H7 (cell line): ENCODE measurements around the gene FAM216A. TPM values are rescaled to one million over a fixed set of nuclear protein-coding genes. Genes with fewer than 3 reads are reported as not detected.
A peak's percentile ranks its signal among the peaks of the same experiment; 100 is the strongest.
"Not testable (repeated sequence)": the region's sequence is repeated elsewhere in the genome, so short reads cannot be mapped to it uniquely, and the experiment has no call there.

Experiments
- DNase-seq: peaks from one replicate; pipeline ENCODE4 v3.0.0; 2012
- H3K27me3 ChIP-seq: 2 replicates; pipeline ENCODE4 v1.6.0; 2011; ENCODE audit warnings: mild to moderate bottlenecking, low read length; ENCODE audit not compliant: control insufficient read depth, insufficient read depth
- H3K36me3 ChIP-seq: replicated peaks from 2 replicates; pipeline ENCODE4 v1.5.1; 2011; ENCODE audit warnings: low read length; ENCODE audit not compliant: control insufficient read depth, insufficient read depth
- H3K4me3 ChIP-seq: 2 replicates; pipeline ENCODE4 v1.5.1; 2011; ENCODE audit warnings: low read depth, mild to moderate bottlenecking, control low read depth, low read length, moderate library complexity; ENCODE audit not compliant: insufficient read depth
- total RNA-seq: library from RNA; depleted of rRNA; stranded (reverse); fragments of >200 nt; shearing (Covaris generic); gene quantifications from 2 replicates; pipeline ENCODE4 v1.2.3, GENCODE V29; 2014; rRNA removed

The FAM216A gene
- total RNA-seq, result 22.4 and 34.7 TPM in 2 replicates

GRCh38 chr12:110468214-110469048 lies at the start of gene FAM216A, which contains the start of gene GPN3:
FAM216A (plus strand) TSS chr12:110468845; CDS start chr12:110468876, 31 bp downstream.
GPN3 (minus strand) TSS chr12:110468257; CDS start chr12:110468203, 54 bp downstream.
- Histone ChIP-seq H3K36me3 (peaks cover 3% of the 10 kb centered on the region), H3K27me3 (no peaks in the 10 kb centered on the region), H3K4me3 (peak within 1 kb of the TSS; percentile 77)
- DNase-seq, result peak; percentile 95

DNA sequence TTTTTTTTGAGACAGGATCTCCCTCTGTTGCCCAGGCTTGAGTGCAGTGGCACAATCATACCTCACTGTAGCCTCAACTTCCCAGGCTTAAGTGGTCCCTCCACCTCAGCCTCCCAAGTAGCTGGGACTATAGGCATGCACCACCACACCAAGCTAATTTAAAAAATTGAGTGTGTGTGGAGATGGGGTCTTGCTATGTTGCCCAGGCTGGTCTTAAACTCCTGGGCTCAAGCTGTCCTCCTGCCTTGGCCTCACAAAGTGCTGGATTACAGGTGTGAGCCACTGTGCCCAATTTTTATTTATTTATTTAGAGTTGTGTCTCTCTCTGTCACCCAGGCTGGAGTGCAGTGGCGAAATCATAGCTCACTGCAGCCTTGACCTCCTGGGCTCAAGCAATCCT lies 48.0 kb upstream of the FAM216A start:
- not testable (repeated sequence) for H3K36me3 ChIP-seq, DNase-seq, H3K27me3 ChIP-seq, H3K4me3 ChIP-seq

DNA sequence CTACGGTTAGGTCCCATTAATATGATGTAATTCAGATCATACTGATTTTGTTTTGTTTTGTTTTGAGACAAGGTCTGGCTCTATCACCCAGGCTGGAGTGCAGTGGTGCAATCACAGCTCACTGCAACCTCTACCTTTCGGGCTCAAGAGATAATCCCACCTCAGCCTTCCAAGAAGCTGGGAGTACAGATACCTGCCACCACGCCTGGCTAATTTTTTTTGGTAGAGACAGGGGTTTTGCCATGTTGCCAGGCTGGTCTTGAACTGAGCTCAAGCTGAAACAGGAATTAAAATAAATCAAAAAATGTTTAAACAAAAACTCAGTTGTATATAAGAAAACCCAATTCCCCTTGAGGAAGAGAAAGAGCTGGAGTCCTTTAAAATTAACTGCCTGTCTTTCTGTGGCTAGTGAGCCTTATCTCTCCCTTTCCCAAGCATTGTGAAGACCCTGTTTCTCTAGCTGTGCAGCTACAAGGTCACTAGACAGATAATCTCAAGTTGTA lies 47.4 kb upstream of the FAM216A start:
- no peak for DNase-seq
- H3K27me3 ChIP-seq, result no peaks in the 10 kb centered on the region
- no peaks in the 10 kb centered on the region for H3K36me3 ChIP-seq
- no peak overlapping the region for H3K4me3 ChIP-seq

DNA sequence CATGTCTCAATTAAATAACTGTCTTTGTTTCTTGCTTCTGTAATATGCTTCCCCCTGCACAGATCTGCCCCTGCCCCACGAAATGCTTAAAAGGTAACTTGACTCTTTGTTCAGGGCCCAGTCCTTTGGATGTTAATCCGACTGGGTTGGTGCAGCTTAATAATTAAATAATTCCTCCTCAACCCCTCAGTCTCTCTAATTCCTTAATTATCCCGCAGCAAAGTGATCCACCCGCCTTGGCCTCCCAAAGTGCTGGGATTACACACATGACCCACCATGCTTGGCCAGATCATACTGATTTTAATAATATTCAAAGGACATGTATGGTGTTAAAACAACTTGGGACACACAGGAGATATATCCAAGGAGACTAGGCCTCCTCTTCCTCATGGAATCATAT lies 46.9 kb upstream of the FAM216A start:
- no peak for DNase-seq
- no peaks in the 10 kb centered on the region for H3K27me3 ChIP-seq
- no peak overlapping the region for H3K4me3 ChIP-seq
- H3K36me3 ChIP-seq, result no peaks in the 10 kb centered on the region

DNA sequence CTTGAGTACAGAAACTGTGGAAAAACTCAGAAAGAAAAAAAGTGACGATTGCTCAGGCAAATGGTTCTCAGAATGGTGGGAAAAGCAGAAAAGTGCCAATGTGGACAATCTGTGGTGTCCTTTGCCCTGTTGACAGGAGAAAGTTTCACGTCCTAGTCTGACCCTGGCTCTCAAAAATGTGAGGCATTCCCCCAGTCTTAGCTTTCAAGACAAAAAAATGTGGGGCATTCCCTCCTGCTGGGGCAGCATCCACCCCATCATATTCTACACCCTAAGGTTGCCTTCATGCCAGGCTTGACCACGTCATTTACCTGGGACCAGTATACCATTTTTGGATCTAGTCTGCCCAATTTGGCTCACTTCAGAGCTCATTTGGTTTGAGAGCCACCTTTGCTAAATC lies 44.4 kb upstream of the FAM216A start:
- peak; percentile 26 for DNase-seq
- no peaks in the 10 kb centered on the region for H3K36me3 ChIP-seq
- H3K27me3 ChIP-seq, result no peaks in the 10 kb centered on the region
- H3K4me3 ChIP-seq, result no peak overlapping the region

DNA sequence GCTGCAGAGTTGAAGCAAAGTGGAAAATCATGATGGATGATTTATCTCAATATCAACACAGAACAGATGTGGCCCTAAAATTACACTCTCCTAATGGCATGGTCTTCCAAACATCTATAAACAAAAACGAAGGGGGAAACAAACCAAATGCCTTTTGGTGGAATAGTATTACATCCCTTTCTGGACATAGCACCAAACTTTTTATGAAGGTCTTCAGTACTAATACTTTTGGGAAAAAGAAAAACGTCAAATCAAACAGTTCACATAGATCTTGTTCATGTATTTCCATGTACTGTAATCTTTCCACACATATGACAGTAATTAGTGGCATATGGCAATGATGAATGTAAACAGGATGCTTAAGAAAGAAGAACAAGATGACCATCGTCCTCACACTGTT lies 42.2 kb upstream of the FAM216A start:
- no peak overlapping the region for H3K4me3 ChIP-seq
- no peaks in the 10 kb centered on the region for H3K36me3 ChIP-seq
- H3K27me3 ChIP-seq, result no peaks in the 10 kb centered on the region
- DNase-seq, result no peak

GRCh38 chr12:110429676-110430075 lies 39.0 kb upstream of the FAM216A start:
- DNase-seq, result peak; percentile 13
- H3K27me3 ChIP-seq, H3K4me3 ChIP-seq, H3K36me3 ChIP-seq: not testable (repeated sequence)

DNA sequence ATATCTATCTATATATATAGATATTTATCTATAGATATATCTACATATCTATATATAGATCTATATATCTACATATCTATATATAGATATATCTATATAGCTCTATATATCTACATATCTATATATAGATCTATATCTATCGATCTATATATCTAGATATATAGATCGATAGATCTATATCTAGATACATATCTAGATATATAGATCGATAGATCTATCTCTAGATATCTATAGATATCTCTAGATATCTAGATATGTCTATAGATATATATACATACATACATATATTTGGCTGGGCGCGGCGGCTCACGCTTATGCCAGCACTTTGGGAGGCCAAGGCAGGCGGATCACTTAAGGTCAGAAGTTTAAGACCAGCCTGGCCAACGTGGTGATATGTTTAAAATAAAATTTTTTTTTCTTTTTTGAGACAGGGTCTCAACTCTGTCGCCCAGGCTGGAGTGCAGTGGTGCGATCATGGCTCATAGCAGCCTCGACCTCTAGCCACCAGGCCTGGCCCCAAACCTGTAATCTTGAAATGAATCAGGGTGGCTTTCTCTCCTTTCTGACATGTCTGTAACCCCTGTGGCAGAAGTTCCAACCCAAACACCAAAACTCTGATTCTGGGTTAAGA lies 36.6 kb upstream of the FAM216A start:
- peaks cover 4% of the 10 kb centered on the region for H3K36me3 ChIP-seq
- no peaks in the 10 kb centered on the region for H3K27me3 ChIP-seq
- DNase-seq, result no peak
- peak overlapping the region; percentile 28 for H3K4me3 ChIP-seq

- H3K36me3 ChIP-seq, result peaks cover 12% of the 10 kb centered on the region
- no peak for DNase-seq
These were observed 32.4 kb upstream of the FAM216A start for GRCh38 chr12:110436231-110436630.

GRCh38 chr12:110444455-110444854 lies 24.2 kb upstream of the FAM216A start:
- Histone ChIP-seq H3K4me3 (no peak overlapping the region), H3K27me3 (no peaks in the 10 kb centered on the region), H3K36me3 (peaks cover 14% of the 10 kb centered on the region)
- DNase-seq, result no peak

More at GRCh38 chr12:110436231-110436630, 32.4 kb upstream of the FAM216A start:
- Histone ChIP-seq H3K27me3 (no peaks in the 10 kb centered on the region), H3K4me3 (no peak overlapping the region)

DNA sequence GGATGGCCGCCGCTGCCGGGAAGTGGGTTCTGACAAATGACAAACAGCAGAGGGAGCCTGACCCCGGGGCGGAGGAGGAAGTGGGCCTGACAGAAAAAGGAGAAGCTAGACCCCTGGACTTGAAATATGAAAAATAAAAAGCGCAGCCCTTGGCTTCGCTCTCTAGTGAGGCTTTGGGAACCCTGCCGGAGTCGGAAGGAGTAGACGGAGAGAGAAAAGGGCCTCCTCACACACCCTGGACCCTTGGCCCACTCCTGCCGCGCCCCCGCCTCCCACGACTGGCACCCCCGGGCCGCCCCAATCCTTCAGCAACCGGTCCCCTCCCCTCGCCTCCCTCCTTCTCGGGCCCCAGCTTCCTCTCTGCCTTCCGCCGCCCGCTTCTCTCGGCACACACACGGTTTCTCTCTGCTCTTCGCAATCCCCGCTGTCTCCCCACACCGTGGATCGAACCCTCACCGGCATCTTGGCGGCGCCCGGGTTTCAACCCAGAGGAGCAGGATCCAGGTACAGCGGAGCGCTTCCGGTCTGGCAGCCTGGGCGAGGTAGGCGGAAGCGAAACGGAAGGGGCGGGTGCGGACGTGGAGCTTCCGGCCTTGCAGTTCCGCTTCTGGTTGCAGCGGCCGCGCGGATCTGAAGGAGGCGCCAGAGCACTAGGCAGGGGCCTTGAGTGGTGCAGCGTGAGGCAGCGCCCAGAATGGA lies 18.7 kb upstream of the FAM216A start, which contains the start of gene ARPC3:
Gene ARPC3, minus strand, starts transcription at position 539 of the 699 bp plus-strand sequence. Its CDS starts 77 bp downstream, at position 462.
- no peaks in the 10 kb centered on the region for H3K27me3 ChIP-seq
- DNase-seq, result peak; percentile 94
- peaks cover 8% of the 10 kb centered on the region for H3K36me3 ChIP-seq
- H3K4me3 ChIP-seq, result peak within 1 kb of the TSS; percentile 84

DNA sequence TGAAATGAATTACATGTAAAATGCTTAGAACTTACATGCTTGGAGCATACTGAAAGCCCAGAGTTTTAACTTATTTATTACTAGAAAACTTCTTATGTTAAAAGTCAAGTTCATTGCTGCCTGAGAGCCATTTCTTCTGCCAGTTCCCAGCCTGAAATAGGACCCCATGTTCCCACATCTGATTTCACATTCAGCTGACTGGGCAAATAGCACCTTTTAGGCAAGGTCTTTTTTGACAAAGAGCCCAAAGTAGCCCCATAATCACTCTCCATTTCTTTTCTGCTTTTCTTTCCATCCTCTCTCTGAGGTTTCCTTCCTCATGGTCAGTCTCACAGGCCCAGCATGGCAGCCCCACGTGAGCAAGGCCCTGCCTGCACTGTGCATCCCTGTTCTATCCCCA lies 17.4 kb upstream of the FAM216A start:
- Histone ChIP-seq H3K4me3 (no peak overlapping the region), H3K36me3 (peaks cover 9% of the 10 kb centered on the region), H3K27me3 (no peaks in the 10 kb centered on the region)
- DNase-seq, result no peak

DNA sequence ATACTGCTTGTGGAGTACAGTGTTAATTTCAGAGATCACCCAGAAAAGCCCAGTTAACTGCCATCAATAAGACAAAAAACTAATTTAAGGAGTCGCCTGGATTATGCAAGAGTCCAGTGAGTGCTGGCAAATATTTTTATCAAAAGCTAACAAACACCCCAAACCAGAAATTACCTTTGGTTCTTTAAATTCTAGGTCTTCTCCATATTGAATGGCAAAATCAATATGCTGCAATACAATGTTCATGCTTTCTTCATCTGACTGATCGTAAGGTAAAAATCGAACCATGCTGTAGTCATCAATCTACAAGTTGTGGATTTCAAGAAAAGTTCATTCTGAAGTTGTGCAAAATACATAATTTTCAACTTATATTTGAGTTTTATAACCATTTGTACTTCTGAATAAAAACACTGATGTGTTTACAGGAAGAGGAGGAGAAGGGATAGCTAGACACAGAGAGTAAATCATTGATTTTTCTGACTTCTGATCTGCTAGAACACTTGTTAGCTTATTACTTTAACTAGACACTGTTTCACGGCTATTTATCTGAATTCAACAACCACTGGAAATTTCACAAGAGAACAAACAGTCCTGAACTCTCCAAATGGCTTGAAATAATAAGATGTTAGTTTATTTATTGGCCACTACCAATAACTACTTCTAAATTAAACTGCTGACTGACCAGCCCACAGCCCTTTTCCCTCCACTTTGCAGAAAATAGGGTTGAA lies 14.9 kb upstream of the FAM216A start:
- Histone ChIP-seq H3K36me3 (peaks cover 9% of the 10 kb centered on the region), H3K4me3 (no peak overlapping the region), H3K27me3 (no peaks in the 10 kb centered on the region)
- no peak for DNase-seq

- Histone ChIP-seq H3K36me3 (peaks cover 10% of the 10 kb centered on the region), H3K27me3 (no peaks in the 10 kb centered on the region), H3K4me3 (no peak overlapping the region)
- no peak for DNase-seq
These were observed 9.9 kb upstream of the FAM216A start for GRCh38 chr12:110458756-110459155.
